H1 (cell line): Measurements from ENCODE around the gene TMEM41A.

Source experiments
- CTCF ChIP-seq, 3 experiments: IDR thresholded peaks; 1 replicate in 2 of 3; 2 replicates in 1 of 3; pipeline versions ENCODE4 v1.5.1 to v1.6.1; 2011; ENCODE audit warnings: low read length in 3 of 3, mild to moderate bottlenecking in 3 of 3, inconsistent platforms in 2 of 3, low read depth in 1 of 3, moderate library complexity in 1 of 3; ENCODE audit not compliant: insufficient read depth in 1 of 3; ENCODE audit errors: control extremely low read depth in 1 of 3
- GTF2F1 ChIP-seq: IDR thresholded peaks from 2 replicates; pipeline ENCODE4 v1.6.1; 2012; ENCODE audit warnings: low read depth, low read length, improper control_type of control experiment, borderline replicate concordance
- PHF8 ChIP-seq: fragments of 200-600 bp; sonication (generic); conservative IDR thresholded peaks from 2 replicates; pipeline ENCODE4 v1.7.1; 2012; ENCODE audit warnings: low read depth, mild to moderate bottlenecking, inconsistent platforms, low read length, moderate library complexity
- RFX5 ChIP-seq: IDR thresholded peaks from 2 replicates; pipeline ENCODE4 v1.6.1; 2011; ENCODE audit warnings: low read depth, low read length, improper control_type of control experiment, borderline replicate concordance
- SAP30 ChIP-seq: fragments of 300-600 bp; sonication (generic); IDR thresholded peaks from 2 replicates; pipeline ENCODE4 v1.7.1; 2012; ENCODE audit warnings: low read length, moderate library complexity, mild to moderate bottlenecking, inconsistent platforms; ENCODE audit not compliant: insufficient read depth, insufficient replicate concordance
- TCF12 ChIP-seq: IDR thresholded peaks from 2 replicates; pipeline ENCODE4 v1.6.1; 2011; ENCODE audit warnings: low read depth, mild to moderate bottlenecking, low read length
- TF ChIP-seq, protein P1 (sequence below): IDR thresholded peaks from 2 replicates; pipeline ENCODE4 v1.6.1; 2011; ENCODE audit warnings: low read depth, mild to moderate bottlenecking, low read length; ENCODE audit not compliant: insufficient read depth

DNA sequence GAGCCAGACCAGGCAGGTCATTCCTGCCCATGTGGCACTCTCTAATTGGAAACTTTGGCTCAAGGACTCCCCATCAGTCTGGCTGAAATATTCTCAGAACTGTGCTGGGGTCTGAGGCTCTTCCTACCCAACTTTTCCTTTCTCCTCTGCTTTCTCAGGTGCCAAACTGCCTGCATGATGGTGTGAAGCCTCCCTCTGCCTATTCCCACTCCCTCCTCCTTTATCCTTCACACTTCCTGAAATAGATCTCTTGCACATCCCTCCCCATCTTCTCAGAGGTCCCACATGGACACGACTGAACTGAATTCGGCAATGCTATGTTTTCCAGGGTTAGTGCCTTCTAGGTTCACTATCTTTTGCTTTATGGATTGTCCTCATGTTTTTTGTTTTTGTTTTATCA, 41.1 kb upstream of the TMEM41A start:
- TF ChIP-seq PHF8 = no peak
- no peak for TF ChIP-seq RFX5
- TF ChIP-seq CTCF (IDR thresholded peaks at IDR 0.05; ENCODE audit: control extremely low read depth in 1 of 3, insufficient read depth in 1 of 3, low read depth in 1 of 3, low read length in 3 of 3) = no peak
- TF ChIP-seq, protein P1, sequence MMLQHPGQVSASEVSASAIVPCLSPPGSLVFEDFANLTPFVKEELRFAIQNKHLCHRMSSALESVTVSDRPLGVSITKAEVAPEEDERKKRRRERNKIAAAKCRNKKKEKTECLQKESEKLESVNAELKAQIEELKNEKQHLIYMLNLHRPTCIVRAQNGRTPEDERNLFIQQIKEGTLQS = no peak
- TF ChIP-seq GTF2F1 = no peak
- TF ChIP-seq TCF12 = no peak
- no peak for TF ChIP-seq SAP30
